Neuronal stem cell (in vitro differentiated cells): ENCODE measurements around the gene GJB3.
"Not testable (repeated sequence)": the region's sequence is repeated elsewhere in the genome, so short reads cannot be mapped to it uniquely, and the experiment has no call there.

ENCODE experiments used
- DNase-seq: peaks from one replicate; pipeline ENCODE4 v3.0.0-alpha.2; 2013; ENCODE audit warnings: low spot score
- H2AFZ ChIP-seq: one replicate; pipeline ENCODE4 v1.6.1; 2013; ENCODE audit warnings: mild to moderate bottlenecking, low read length, inconsistent platforms
- H2AK5ac ChIP-seq: 2 replicates; pipeline ENCODE4 v1.6.1; 2013; ENCODE audit warnings: low read depth, mild to moderate bottlenecking, inconsistent platforms, low read length, moderate library complexity, mixed read lengths
- H2BK120ac ChIP-seq: 2 replicates; pipeline ENCODE4 v1.6.1; 2013; ENCODE audit warnings: low read depth, mild to moderate bottlenecking, inconsistent platforms, low read length, moderate library complexity, mixed read lengths
- H2BK12ac ChIP-seq: one replicate; pipeline ENCODE4 v1.6.1; 2013; ENCODE audit warnings: low read length, inconsistent platforms
- H2BK15ac ChIP-seq: 2 replicates; pipeline ENCODE4 v1.6.1; 2013; ENCODE audit warnings: mild to moderate bottlenecking, low read length, inconsistent platforms, mixed read lengths
- H2BK5ac ChIP-seq: one replicate; pipeline ENCODE4 v1.6.1; 2013; ENCODE audit warnings: inconsistent platforms, mild to moderate bottlenecking, low read length, moderate library complexity
- H3K14ac ChIP-seq: one replicate; pipeline ENCODE4 v1.6.1; 2013; ENCODE audit warnings: low read length, inconsistent platforms
- H3K18ac ChIP-seq: 2 replicates; pipeline ENCODE4 v1.6.1; 2013; ENCODE audit warnings: low read length, inconsistent platforms
- H3K23ac ChIP-seq: 2 replicates; pipeline ENCODE4 v1.6.1; 2013; ENCODE audit warnings: low read depth, mild to moderate bottlenecking, mixed read lengths, low read length, inconsistent platforms; ENCODE audit not compliant: poor library complexity
- H3K27ac ChIP-seq: replicated peaks from 3 replicates; pipeline ENCODE4 v1.5.1; 2013; ENCODE audit warnings: low read length, inconsistent platforms
- H3K27me3 ChIP-seq, 3 experiments: 2 replicates each; pipeline ENCODE4 v1.6.1; 2013; ENCODE audit warnings: low read length in 3 of 3, mild to moderate bottlenecking in 2 of 3, inconsistent platforms in 1 of 3, low read depth in 1 of 3, mixed read lengths in 1 of 3, moderate library complexity in 1 of 3; ENCODE audit not compliant: control insufficient read depth in 3 of 3, insufficient read depth in 3 of 3
- H3K36me3 ChIP-seq, 2 donors: replicated peaks in 1 of 2; 2 replicates each; pipeline ENCODE4 v1.6.1; 2013; ENCODE audit warnings: low read length in 2 of 2; ENCODE audit not compliant: control insufficient read depth in 2 of 2, insufficient read depth in 2 of 2
- H3K4ac ChIP-seq: 2 replicates; pipeline ENCODE4 v1.6.1; 2013; ENCODE audit warnings: inconsistent platforms, mild to moderate bottlenecking, low read length, moderate library complexity
- H3K4me1 ChIP-seq, 2 donors: 1 replicate in 1 of 2; 2 replicates in 1 of 2; pipeline ENCODE4 v1.6.1; 2013; ENCODE audit warnings: low read length in 2 of 2, low read depth in 1 of 2; ENCODE audit not compliant: control insufficient read depth in 2 of 2, insufficient read depth in 1 of 2
- H3K4me2 ChIP-seq: one replicate; pipeline ENCODE4 v1.6.1; 2013; ENCODE audit warnings: mild to moderate bottlenecking, low read length, inconsistent platforms; ENCODE audit not compliant: insufficient read depth, poor library complexity, severe bottlenecking
- H3K4me3 ChIP-seq, 2 donors: 2 replicates each; pipeline ENCODE4 v1.5.1; 2013; ENCODE audit warnings: low read length in 2 of 2, mild to moderate bottlenecking in 2 of 2, inconsistent platforms in 1 of 2, moderate library complexity in 1 of 2
- H3K79me1 ChIP-seq: one replicate; pipeline ENCODE4 v1.6.1; 2013; ENCODE audit warnings: low read depth, mild to moderate bottlenecking, inconsistent platforms, low read length, moderate library complexity
- H3K9ac ChIP-seq: one replicate; pipeline ENCODE4 v1.6.1; 2013; ENCODE audit warnings: mild to moderate bottlenecking, low read depth, low read length, inconsistent platforms; ENCODE audit not compliant: poor library complexity
- H3K9me3 ChIP-seq, 2 donors: replicated peaks in 1 of 2; 2 replicates each; pipeline versions ENCODE3 to v1.6.1; 2013; ENCODE audit warnings: low read length in 2 of 2, mild to moderate bottlenecking in 2 of 2, inconsistent platforms in 1 of 2, low read depth in 1 of 2, mixed read lengths in 1 of 2, moderate library complexity in 1 of 2; ENCODE audit not compliant: control insufficient read depth in 2 of 2, insufficient read depth in 1 of 2
- H4K8ac ChIP-seq: one replicate; pipeline ENCODE4 v1.6.1; 2013; ENCODE audit warnings: low read depth, mild to moderate bottlenecking, inconsistent platforms, low read length, moderate library complexity
- H4K91ac ChIP-seq: one replicate; pipeline ENCODE4 v1.6.1; 2013; ENCODE audit warnings: low read length, low read depth, mild to moderate bottlenecking, inconsistent platforms; ENCODE audit not compliant: poor library complexity
- WGBS, 2 donors: extraction: QIAGEN DNeasy Blood & Tissue Kit; methylation state at CpG; one replicate each; pipeline ENCODE4 v1.1.7; 2013; ENCODE audit warnings: missing lambda C conversion rate in 2 of 2, mixed read lengths in 1 of 2; ENCODE audit not compliant: insufficient read length in 2 of 2, insufficient replicate concordance in 1 of 2; ENCODE audit errors: extremely low coverage in 2 of 2; 5-methylcytosine and 5-hydroxymethylcytosine counted together

Gene GJB3

GRCh38 chr1:34818862-34819261 is 37.8 kb downstream of the GJB3 start:
- not testable (repeated sequence) for H3K4me2 ChIP-seq
- no CpG with 5 or more reads among the region's 2 CpGs for WGBS, 2 donors

DNA sequence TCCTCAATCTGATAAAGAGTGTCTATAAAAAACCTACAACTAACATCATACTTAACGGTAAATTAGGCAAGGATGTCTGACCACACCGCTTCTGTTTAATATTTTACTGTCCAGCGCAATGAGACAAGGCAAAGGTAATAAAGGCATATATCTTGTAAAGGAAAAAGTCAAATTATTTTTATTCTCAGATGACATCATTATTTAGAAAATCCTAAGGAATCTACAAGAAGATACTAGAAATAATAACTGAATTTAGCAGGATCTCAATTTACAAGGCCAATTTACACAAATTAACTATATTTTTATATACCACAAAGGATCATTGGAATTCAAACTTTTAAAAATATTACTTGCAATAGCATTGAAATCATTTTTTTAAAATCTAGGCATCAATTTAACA is 41.2 kb downstream of the GJB3 start:
- H4K8ac ChIP-seq: no peak overlapping the region
- H2AK5ac ChIP-seq: no peak overlapping the region
- H3K9me3 ChIP-seq: peaks cover 0 to 4% of the 10 kb centered on the region in 2 donors
- no peaks in the 10 kb centered on the region for H3K79me1 ChIP-seq
- no peak overlapping the region for H3K4me2 ChIP-seq
- H2BK120ac ChIP-seq: no peak overlapping the region
- no peaks in the 10 kb centered on the region for H3K36me3 ChIP-seq
- H3K14ac ChIP-seq: no peak overlapping the region
- no peak overlapping the region for H3K4ac ChIP-seq
- DNase-seq: no peak
- H2BK5ac ChIP-seq: no peak overlapping the region
- WGBS, 2 donors: no CpG with 5 or more reads among the region's 3 CpGs
- no peak overlapping the region for H3K23ac ChIP-seq
- no peak overlapping the region for H3K4me3 ChIP-seq
- H3K27ac ChIP-seq: no peak overlapping the region
- no peak overlapping the region for H4K91ac ChIP-seq
- no peak overlapping the region for H3K18ac ChIP-seq
- H2AFZ ChIP-seq: no peak overlapping the region
- no peak overlapping the region for H2BK15ac ChIP-seq
- no peaks in the 10 kb centered on the region for H3K27me3 ChIP-seq
- H2BK12ac ChIP-seq: no peak overlapping the region
- peaks cover 2 to 12% of the 10 kb centered on the region in 2 donors for H3K4me1 ChIP-seq
- no peak overlapping the region for H3K9ac ChIP-seq

More at GRCh38 chr1:34818862-34819261, 37.8 kb downstream of the GJB3 start:
- H3K9me3 ChIP-seq, H2BK120ac ChIP-seq, H3K4ac ChIP-seq, H3K36me3 ChIP-seq, H3K4me1 ChIP-seq, H4K91ac ChIP-seq, H4K8ac ChIP-seq, H3K14ac ChIP-seq, H2BK15ac ChIP-seq, H3K27me3 ChIP-seq, H2AFZ ChIP-seq, H3K18ac ChIP-seq, H3K27ac ChIP-seq, H3K79me1 ChIP-seq, H2BK12ac ChIP-seq, DNase-seq, H3K4me3 ChIP-seq, H3K23ac ChIP-seq, H2AK5ac ChIP-seq, H3K9ac ChIP-seq, H2BK5ac ChIP-seq: not testable (repeated sequence)

DNA sequence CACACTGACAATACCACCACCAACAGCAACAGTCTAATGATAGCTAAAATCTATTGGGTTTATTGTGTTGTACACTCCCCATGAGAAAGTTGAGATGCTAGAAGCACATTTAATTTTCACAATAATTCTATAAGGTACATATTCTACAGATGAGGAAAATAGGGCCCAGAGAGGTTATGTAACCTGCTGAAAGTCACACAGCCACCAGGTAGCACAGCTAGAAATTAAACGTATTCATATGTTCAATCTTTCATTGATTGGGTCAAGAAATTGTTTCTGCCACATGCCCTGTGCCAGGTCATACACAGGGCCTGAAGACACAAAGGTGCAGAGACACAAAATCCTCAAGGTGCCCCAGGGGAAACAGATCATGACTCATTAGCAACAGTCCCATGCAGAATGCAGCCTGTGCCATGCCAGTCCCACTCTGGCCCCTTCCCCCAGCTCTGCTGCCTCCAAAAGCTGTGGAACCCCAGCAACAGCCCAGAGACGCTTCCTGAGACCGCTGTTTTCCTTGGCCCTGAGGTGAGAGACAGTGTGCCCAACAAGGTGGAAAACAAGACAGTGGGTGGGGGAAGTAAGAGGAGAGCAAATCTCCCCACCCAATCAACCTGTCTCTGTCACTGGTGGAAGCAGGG is 43.9 kb downstream of the GJB3 start:
- peaks cover 0 to 4% of the 10 kb centered on the region in 2 donors for H3K9me3 ChIP-seq
- WGBS, 2 donors: no CpG with 5 or more reads among the region's 3 CpGs

DNA sequence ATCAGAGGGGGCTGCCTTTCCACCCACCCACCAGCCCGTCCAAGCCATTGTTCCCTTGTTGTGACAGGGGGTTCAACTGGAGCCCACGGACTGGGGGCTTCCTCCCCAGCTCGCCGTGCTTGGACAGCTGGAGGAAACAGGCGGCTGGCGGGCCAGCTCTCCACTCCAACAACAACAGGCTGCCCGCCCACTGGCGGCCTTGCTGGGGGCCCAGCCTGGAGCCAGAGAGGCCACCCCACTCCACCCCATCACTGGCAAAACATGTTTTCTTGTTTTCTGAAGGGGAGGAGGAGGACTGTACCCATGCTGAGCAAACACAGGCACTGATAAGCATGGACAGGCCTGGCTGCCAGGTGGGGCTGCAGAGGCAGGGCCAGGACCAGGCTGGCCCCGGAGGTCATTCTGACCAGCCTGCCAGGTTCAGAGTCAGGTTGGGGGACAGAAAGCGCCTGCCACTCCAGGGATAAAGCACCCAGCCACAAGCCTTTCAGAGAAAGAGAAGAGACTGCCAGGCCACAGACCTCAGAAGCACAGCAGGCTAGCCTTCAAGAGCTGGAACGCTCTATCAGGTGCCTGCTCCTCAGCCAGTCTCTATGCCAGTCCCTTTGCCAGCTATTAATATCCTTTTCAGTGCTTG is 44.6 kb downstream of the GJB3 start:
- no peak overlapping the region for H2BK12ac ChIP-seq
- H3K4me2 ChIP-seq: no peak overlapping the region
- no peaks in the 10 kb centered on the region for H3K79me1 ChIP-seq
- no peak overlapping the region for H3K9ac ChIP-seq
- peak overlapping the region; percentile 7 for H3K23ac ChIP-seq
- no peak overlapping the region for H2BK120ac ChIP-seq
- no CpG with 5 or more reads among the region's 11 CpGs for WGBS, 2 donors
- H2AFZ ChIP-seq: peak overlapping the region; percentile 23
- no peaks in the 10 kb centered on the region for H3K36me3 ChIP-seq
- no peak overlapping the region for H3K4ac ChIP-seq
- no peaks in the 10 kb centered on the region for H3K27me3 ChIP-seq
- DNase-seq: no peak
- H3K9me3 ChIP-seq: peaks cover 0 to 4% of the 10 kb centered on the region in 2 donors
- H3K4me1 ChIP-seq: peaks cover 2 to 15% of the 10 kb centered on the region in 2 donors
- H4K8ac ChIP-seq: no peak overlapping the region
- H4K91ac ChIP-seq: no peak overlapping the region
- no peak overlapping the region for H3K18ac ChIP-seq
- no peak overlapping the region for H2BK15ac ChIP-seq
- no peak overlapping the region for H3K27ac ChIP-seq
- no peak overlapping the region for H2BK5ac ChIP-seq
- no peak overlapping the region for H2AK5ac ChIP-seq
- no peak overlapping the region for H3K4me3 ChIP-seq
- peak overlapping the region; percentile 10 for H3K14ac ChIP-seq

More for the DNA sequence above, 43.9 kb downstream of the GJB3 start:
- no peak overlapping the region for H4K8ac ChIP-seq
- H2BK12ac ChIP-seq: no peak overlapping the region
- H3K27me3 ChIP-seq: no peaks in the 10 kb centered on the region
- no peak overlapping the region for H4K91ac ChIP-seq
- H3K4me3 ChIP-seq: no peak overlapping the region
- no peak overlapping the region for H2BK5ac ChIP-seq
- H3K23ac ChIP-seq: no peak overlapping the region
- no peak overlapping the region for H2BK120ac ChIP-seq
- H2AK5ac ChIP-seq: no peak overlapping the region
- H3K14ac ChIP-seq: no peak overlapping the region
- H3K18ac ChIP-seq: no peak overlapping the region
- no peak overlapping the region for H3K4ac ChIP-seq
- H3K27ac ChIP-seq: no peak overlapping the region
- no peaks in the 10 kb centered on the region for H3K79me1 ChIP-seq
- H3K4me1 ChIP-seq: peaks cover 2 to 15% of the 10 kb centered on the region in 2 donors
- no peak overlapping the region for H3K9ac ChIP-seq
- H2AFZ ChIP-seq: peak overlapping the region; percentile 23
- no peaks in the 10 kb centered on the region for H3K36me3 ChIP-seq
- DNase-seq: no peak
- no peak overlapping the region for H2BK15ac ChIP-seq
- H3K4me2 ChIP-seq: no peak overlapping the region
